HL-60 (cell line): ENCODE measurements around the gene MED17.

Experiments
- DNase-seq, 2 experiments: peaks; one replicate each; pipeline ENCODE4 v3.0.0-alpha.2; 2010 to 2020; ENCODE audit warnings: low read depth in 1 of 2, low spot score in 1 of 2
- H3K27ac ChIP-seq: fragments of 250-450 bp; sonication (Bioruptor Pico); replicated peaks from 2 replicates; pipeline ENCODE4 v1.5.1; 2020; ENCODE audit warnings: mild to moderate bottlenecking, moderate library complexity
- H3K27me3 ChIP-seq: fragments of 250-450 bp; sonication (Bioruptor Pico); 2 replicates; pipeline ENCODE4 v1.5.1; 2021; ENCODE audit warnings: mild to moderate bottlenecking, moderate library complexity; ENCODE audit not compliant: insufficient read depth, poor library complexity, severe bottlenecking
- H3K4me3 ChIP-seq: replicated peaks from 2 replicates; pipeline ENCODE4 v1.5.1; 2011; ENCODE audit warnings: mild to moderate bottlenecking, control low read depth, low read length; ENCODE audit not compliant: insufficient read depth
- CTCF ChIP-seq: IDR thresholded peaks from one replicate; pipeline ENCODE4 v1.5.1; 2011; ENCODE audit warnings: low read length, control low read depth, inconsistent platforms; ENCODE audit not compliant: insufficient read depth
- GABPA ChIP-seq: IDR thresholded peaks from 2 replicates; pipeline ENCODE4 v1.6.1; 2012; ENCODE audit warnings: low read depth
- POLR2AphosphoS5 ChIP-seq: IDR thresholded peaks from 2 replicates; pipeline ENCODE4 v1.6.1; 2012; ENCODE audit warnings: low read depth
- SPI1 ChIP-seq: IDR thresholded peaks from 2 replicates; pipeline ENCODE4 v1.6.1; 2012; ENCODE audit warnings: low read depth, mild to moderate bottlenecking, borderline replicate concordance
- TF ChIP-seq, protein P1 (sequence below): IDR thresholded peaks from 2 replicates; pipeline ENCODE4 v1.6.1; 2012; ENCODE audit warnings: low read depth; ENCODE audit not compliant: insufficient replicate concordance

MED17 gene

DNA sequence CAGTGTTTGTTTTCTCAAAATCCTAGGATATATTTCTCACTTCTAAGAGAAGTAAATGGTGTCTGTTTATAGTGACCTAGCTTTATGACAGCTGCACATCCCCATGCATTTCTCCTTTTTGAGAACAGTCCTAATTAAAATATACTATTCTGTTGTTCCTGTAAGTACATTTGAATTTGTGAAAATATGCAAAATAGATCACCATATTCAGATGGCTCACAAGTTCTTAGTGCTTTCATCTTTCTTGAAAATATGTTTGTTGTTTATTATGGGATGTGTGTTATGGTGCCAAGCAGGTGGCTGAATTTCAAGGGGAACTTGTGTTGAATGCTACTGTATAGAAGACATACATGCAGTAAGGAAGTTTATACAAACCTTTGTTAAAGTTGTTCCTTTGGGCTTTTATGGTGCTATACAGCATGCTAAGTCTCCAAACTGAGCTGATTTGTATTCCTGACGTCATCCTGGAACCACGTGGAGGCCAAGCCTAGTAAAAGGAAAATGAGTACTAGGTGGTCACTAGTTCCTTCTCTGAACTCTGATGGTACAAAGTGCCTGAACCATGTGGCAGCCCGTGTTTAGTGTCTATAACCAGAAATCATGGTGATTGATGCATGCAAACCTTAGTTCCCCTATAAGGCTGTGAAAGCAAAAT lies 74.2 kb downstream of the MED17 start:
- no peak overlapping the region for H3K27ac ChIP-seq
- TF ChIP-seq CTCF, result no peak
- TF ChIP-seq POLR2AphosphoS5, result no peak
- no peak for TF ChIP-seq GABPA
- no peak for TF ChIP-seq SPI1
- TF ChIP-seq, protein P1, sequence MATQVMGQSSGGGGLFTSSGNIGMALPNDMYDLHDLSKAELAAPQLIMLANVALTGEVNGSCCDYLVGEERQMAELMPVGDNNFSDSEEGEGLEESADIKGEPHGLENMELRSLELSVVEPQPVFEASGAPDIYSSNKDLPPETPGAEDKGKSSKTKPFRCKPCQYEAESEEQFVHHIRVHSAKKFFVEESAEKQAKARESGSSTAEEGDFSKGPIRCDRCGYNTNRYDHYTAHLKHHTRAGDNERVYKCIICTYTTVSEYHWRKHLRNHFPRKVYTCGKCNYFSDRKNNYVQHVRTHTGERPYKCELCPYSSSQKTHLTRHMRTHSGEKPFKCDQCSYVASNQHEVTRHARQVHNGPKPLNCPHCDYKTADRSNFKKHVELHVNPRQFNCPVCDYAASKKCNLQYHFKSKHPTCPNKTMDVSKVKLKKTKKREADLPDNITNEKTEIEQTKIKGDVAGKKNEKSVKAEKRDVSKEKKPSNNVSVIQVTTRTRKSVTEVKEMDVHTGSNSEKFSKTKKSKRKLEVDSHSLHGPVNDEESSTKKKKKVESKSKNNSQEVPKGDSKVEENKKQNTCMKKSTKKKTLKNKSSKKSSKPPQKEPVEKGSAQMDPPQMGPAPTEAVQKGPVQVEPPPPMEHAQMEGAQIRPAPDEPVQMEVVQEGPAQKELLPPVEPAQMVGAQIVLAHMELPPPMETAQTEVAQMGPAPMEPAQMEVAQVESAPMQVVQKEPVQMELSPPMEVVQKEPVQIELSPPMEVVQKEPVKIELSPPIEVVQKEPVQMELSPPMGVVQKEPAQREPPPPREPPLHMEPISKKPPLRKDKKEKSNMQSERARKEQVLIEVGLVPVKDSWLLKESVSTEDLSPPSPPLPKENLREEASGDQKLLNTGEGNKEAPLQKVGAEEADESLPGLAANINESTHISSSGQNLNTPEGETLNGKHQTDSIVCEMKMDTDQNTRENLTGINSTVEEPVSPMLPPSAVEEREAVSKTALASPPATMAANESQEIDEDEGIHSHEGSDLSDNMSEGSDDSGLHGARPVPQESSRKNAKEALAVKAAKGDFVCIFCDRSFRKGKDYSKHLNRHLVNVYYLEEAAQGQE, result no peak
- peaks cover 4% of the 10 kb centered on the region for H3K27me3 ChIP-seq
- H3K4me3 ChIP-seq, result no peak overlapping the region
- DNase-seq, result no peak

- no peak overlapping the region for H3K4me3 ChIP-seq
- TF ChIP-seq CTCF (no peak), POLR2AphosphoS5 (no peak), GABPA (no peak)
- no peak overlapping the region for H3K27ac ChIP-seq
- no peaks in the 10 kb centered on the region for H3K27me3 ChIP-seq
- no peak for DNase-seq
Measured at GRCh38 chr11:93861808-93862207, 77.7 kb downstream of the MED17 start.
